ENCODE data around the gene KIAA1671. TPM values are rescaled to one million over a fixed set of nuclear protein-coding genes. Genes with fewer than 3 reads are reported as not detected.

KIAA1671 gene
- total RNA-seq, 2 experiments from 2014 or later: 6.5 to 6.8 TPM

DNA sequence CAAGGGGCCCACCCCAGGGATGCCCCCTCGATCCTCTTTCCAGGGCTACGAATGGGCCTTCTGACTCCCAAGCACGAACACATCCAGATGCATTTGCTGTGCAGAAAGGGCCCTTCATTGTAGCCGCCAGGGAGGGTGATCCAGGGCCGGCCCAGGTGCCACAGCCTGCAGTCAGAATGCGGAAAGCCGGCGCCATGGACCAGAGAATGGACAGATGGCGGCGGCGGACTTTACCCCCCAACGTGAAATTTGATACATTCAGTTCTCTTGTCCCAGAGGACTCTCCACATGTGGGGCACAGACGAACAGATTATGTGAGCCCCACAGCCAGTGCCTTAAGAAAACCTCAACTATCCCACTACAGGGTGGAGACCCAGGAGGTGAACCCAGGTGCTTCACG is 87.2 kb downstream of the KIAA1671 start:
- POLR2A ChIA-PET: no interaction called here
- Mint-ChIP-seq H3K27me3 (no peaks in the 10 kb centered on the region), H3K4me3 (no peak overlapping the region), H3K36me3 (ENCODE audit: low read depth) (no peaks in the 10 kb centered on the region), H3K27ac (no peak overlapping the region), H3K9me3 (no peaks in the 10 kb centered on the region), H3K4me1 (ENCODE audit: low read depth) (no peaks in the 10 kb centered on the region)
- intact Hi-C loops (cut with micrococcal nuclease): no loop called here
- CTCF ChIA-PET: interaction anchor here (1.2 kb wide), 1 partner anchor 9 kb away, joined by 3 read pairs; no protein-coding TSS in a partner anchor
- ATAC-seq: no peak
- DNase-seq: no peak
- TF ChIP-seq, protein P1, sequence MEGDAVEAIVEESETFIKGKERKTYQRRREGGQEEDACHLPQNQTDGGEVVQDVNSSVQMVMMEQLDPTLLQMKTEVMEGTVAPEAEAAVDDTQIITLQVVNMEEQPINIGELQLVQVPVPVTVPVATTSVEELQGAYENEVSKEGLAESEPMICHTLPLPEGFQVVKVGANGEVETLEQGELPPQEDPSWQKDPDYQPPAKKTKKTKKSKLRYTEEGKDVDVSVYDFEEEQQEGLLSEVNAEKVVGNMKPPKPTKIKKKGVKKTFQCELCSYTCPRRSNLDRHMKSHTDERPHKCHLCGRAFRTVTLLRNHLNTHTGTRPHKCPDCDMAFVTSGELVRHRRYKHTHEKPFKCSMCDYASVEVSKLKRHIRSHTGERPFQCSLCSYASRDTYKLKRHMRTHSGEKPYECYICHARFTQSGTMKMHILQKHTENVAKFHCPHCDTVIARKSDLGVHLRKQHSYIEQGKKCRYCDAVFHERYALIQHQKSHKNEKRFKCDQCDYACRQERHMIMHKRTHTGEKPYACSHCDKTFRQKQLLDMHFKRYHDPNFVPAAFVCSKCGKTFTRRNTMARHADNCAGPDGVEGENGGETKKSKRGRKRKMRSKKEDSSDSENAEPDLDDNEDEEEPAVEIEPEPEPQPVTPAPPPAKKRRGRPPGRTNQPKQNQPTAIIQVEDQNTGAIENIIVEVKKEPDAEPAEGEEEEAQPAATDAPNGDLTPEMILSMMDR (IDR thresholded peaks at IDR 0.05): no peak

DNA sequence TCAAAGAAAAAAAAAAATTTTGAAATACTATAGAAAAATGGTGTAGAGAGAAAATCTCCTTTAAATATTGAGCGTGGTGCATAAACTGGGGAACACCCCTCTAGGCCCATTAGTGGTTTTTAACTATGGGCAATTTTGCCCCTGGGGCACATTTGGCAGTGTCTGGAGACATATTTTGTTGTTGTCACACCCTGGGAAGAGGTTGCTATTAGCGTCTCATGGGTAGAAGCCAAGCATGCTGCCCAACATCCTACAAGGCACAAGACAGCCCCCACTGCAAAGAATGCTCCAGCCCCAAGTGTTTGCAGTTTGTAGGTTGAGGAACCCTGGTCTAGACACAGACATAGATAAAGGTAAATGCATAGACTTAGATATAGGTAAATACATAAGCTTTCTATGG is 92.6 kb downstream of the KIAA1671 start:
- no peak for DNase-seq
- intact Hi-C loops (cut with micrococcal nuclease): no loop called here
- ChIA-PET CTCF (interaction anchor here (1.2 kb wide), 1 partner anchor 12 kb away, joined by 3 read pairs; no protein-coding TSS in a partner anchor), POLR2A (no interaction called here)
- Mint-ChIP-seq H3K36me3 (ENCODE audit: low read depth) (no peaks in the 10 kb centered on the region), H3K27ac (no peak overlapping the region), H3K27me3 (no peaks in the 10 kb centered on the region), H3K4me3 (no peak overlapping the region), H3K9me3 (no peaks in the 10 kb centered on the region), H3K4me1 (ENCODE audit: low read depth) (no peaks in the 10 kb centered on the region)
- no peak for ATAC-seq
- TF ChIP-seq, protein P1 (IDR thresholded peaks at IDR 0.05): no peak

- H3K36me3 Mint-ChIP-seq (ENCODE audit: low read depth): no peaks in the 10 kb centered on the region
- TF ChIP-seq, protein P1 (IDR thresholded peaks at IDR 0.05): no peak
- ChIA-PET CTCF (interaction anchor here (1.0 to 7.5 kb wide), 20 partner anchors 10 to 479 kb away, joined by 3 to 110 read pairs (median 5); partner anchors contain the start of genes KIAA1671 and LHFPL7), POLR2A (no interaction called here)
- H3K4me3 Mint-ChIP-seq: no peak overlapping the region
- H3K27ac Mint-ChIP-seq: no peak overlapping the region
- peaks cover 13% of the 10 kb centered on the region for H3K9me3 Mint-ChIP-seq
- DNase-seq: no peak
- peaks cover under 1% of the 10 kb centered on the region for H3K4me1 Mint-ChIP-seq (ENCODE audit: low read depth)
- no peak for ATAC-seq
- intact Hi-C loops (cut with micrococcal nuclease): loop anchor here (2.0 kb wide), 1 partner anchor 89 kb away; no protein-coding TSS in a partner anchor
- no peaks in the 10 kb centered on the region for H3K27me3 Mint-ChIP-seq
Measured at GRCh38 chr22:25048071-25048470, 95.6 kb downstream of the KIAA1671 start.

- intact Hi-C loops (cut with micrococcal nuclease): loop anchor here (2.0 kb wide), 1 partner anchor 90 kb away; no protein-coding TSS in a partner anchor
- CTCF ChIA-PET: interaction anchor here (0.5 to 7.5 kb wide), 41 partner anchors 8 to 280 kb away, joined by 3 to 110 read pairs (median 4); partner anchors contain the start of genes KIAA1671 and LHFPL7
- TF ChIP-seq, protein P1 (IDR thresholded peaks at IDR 0.05): peak; percentile 80
- POLR2A ChIA-PET: interaction anchor here (1.0 kb wide), 1 partner anchor 99 kb away, joined by 3 read pairs; no protein-coding TSS in a partner anchor
- no peaks in the 10 kb centered on the region for H3K36me3 Mint-ChIP-seq (ENCODE audit: low read depth)
- peak; percentile 83 for DNase-seq
- no peak overlapping the region for H3K27ac Mint-ChIP-seq
- H3K9me3 Mint-ChIP-seq: peaks cover 13% of the 10 kb centered on the region
- ATAC-seq: peak; percentile 98
- no peak overlapping the region for H3K4me3 Mint-ChIP-seq
- peaks cover 6% of the 10 kb centered on the region for H3K4me1 Mint-ChIP-seq (ENCODE audit: low read depth)
- H3K27me3 Mint-ChIP-seq: no peaks in the 10 kb centered on the region
Measured at GRCh38 chr22:25048659-25049647, 96.4 kb downstream of the KIAA1671 start.
